ENCODE results near the gene HNRNPC. TPM values are rescaled to one million over a fixed set of nuclear protein-coding genes. Genes with fewer than 3 reads are reported as not detected.

The HNRNPC gene
- total and polyA plus RNA-seq, 2 of the 8 experiments (the other 6 are each of a cell fraction or from before 2014, with no cell fraction given) = 781 to 1,207 TPM

DNA sequence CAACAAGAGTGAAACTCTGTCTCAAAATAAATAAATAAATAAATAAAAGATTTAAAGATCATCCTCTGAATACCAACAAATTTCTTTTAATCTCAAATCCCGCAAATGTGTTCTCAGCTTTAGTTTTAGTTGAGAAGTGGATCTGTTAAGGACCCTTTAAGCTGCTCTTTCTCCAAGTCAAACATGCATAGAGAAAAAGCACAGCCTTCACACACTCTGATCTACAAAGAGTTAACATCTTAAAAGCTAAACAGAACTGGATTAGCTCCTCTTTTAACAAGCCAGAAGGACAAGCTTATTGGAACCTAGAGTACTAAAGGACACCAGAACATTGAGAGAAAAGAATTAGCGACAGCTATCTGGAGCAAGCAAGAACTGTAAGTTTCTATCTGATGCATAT is 10.5 kb upstream of the HNRNPC start, which contains the start of gene RPGRIP1:
RPGRIP1 (plus strand) TSS at position 301 of the 400 bp plus-strand sequence. CDS start 7,894 bp downstream, outside the sequence.
- H2BK12ac ChIP-seq (ENCODE audit: low read depth, low read length) = no peak within 1 kb of the TSS
- H2AK5ac ChIP-seq (ENCODE audit: low read depth, low read length) = no peak within 1 kb of the TSS
- no peak within 1 kb of the TSS for H4K5ac ChIP-seq (ENCODE audit: insufficient read length, low read depth, low read length)
- no peak within 1 kb of the TSS for H3K23ac ChIP-seq (ENCODE audit: insufficient read length)
- no peak within 1 kb of the TSS for H3K27ac ChIP-seq (ENCODE audit: low read depth, low read length)
- H2BK15ac ChIP-seq (ENCODE audit: low read length) = no peak within 1 kb of the TSS
- DNase-seq (ENCODE audit: low read depth in 1 of 2, low spot score in 2 of 2) = no peak
- no peaks in the 10 kb centered on the region for H3K23me2 ChIP-seq (ENCODE audit: low read depth, low read length)
- ChIA-PET POLR2A (ENCODE audit: partially characterized antibody) (interaction anchor here (0.9 to 3.0 kb wide), 4 partner anchors 11 to 18 kb away, joined by 3 to 19 read pairs (median 4); no protein-coding TSS in a partner anchor), CTCF (ENCODE audit: partially characterized antibody) (interaction anchor here (0.9 kb wide), 1 partner anchor 9 kb away, joined by 4 read pairs; no protein-coding TSS in a partner anchor)
- H4K91ac ChIP-seq (replicated peaks; ENCODE audit: insufficient read length, low read length) = no peak within 1 kb of the TSS
- no peaks in the 10 kb centered on the region for H3K4me1 ChIP-seq (replicated peaks in 1 of 4; ENCODE audit: control insufficient read depth in 3 of 4, insufficient read depth in 4 of 4, low read length in 3 of 4)
- no peaks in the 10 kb centered on the region for H3K79me2 ChIP-seq (ENCODE audit: control insufficient read depth in 1 of 2, insufficient read depth in 2 of 2, low read length in 2 of 2)
- no peak within 1 kb of the TSS for H2AFZ ChIP-seq (ENCODE audit: low read length)
- no peak within 1 kb of the TSS for H4K8ac ChIP-seq (ENCODE audit: extremely low read depth, insufficient read depth, low read length)
- H3K9ac ChIP-seq (replicated peaks in 1 of 4; ENCODE audit: extremely low read depth in 1 of 4, low read depth in 3 of 4, low read length in 3 of 4) = no peak within 1 kb of the TSS
- H3K79me1 ChIP-seq (ENCODE audit: low read depth, low read length) = no peaks in the 10 kb centered on the region
- no peak within 1 kb of the TSS for H2BK5ac ChIP-seq (ENCODE audit: low read depth, low read length)
- H3K36me3 ChIP-seq (ENCODE audit: control insufficient read depth in 2 of 4, insufficient read depth in 4 of 4, low read length in 3 of 4) = no peaks in the 10 kb centered on the region
- H3K27me3 ChIP-seq (replicated peaks in 1 of 4; ENCODE audit: control insufficient read depth in 3 of 4, extremely low read depth in 1 of 4, insufficient read depth in 3 of 4, low read length in 3 of 4) = no peaks in the 10 kb centered on the region
- H3K56ac ChIP-seq (replicated peaks; ENCODE audit: insufficient read length, low read depth, low read length) = no peak within 1 kb of the TSS
- no peak within 1 kb of the TSS for H2BK120ac ChIP-seq (replicated peaks; ENCODE audit: low read depth, low read length)
- H2BK20ac ChIP-seq (ENCODE audit: low read length) = no peak within 1 kb of the TSS
- 94% methylated on average over 2 of the region's 2 CpGs; no CpG with 5 or more reads in 1 of the 2 experiments for WGBS, 2 experiments (ENCODE audit: extremely low coverage in 1 of 2, insufficient coverage in 1 of 2, insufficient read length in 1 of 2, insufficient replicate concordance in 2 of 2, low coverage in 1 of 2, low lambda C conversion rate in 2 of 2, missing lambda C conversion rate in 1 of 2)
- H3K4ac ChIP-seq (replicated peaks; ENCODE audit: insufficient read length, low read depth, low read length) = no peak within 1 kb of the TSS
- no peak within 1 kb of the TSS for H3K4me2 ChIP-seq (ENCODE audit: insufficient read depth in 1 of 2, low read depth in 2 of 2, low read length in 2 of 2)
- H3K9me3 ChIP-seq (ENCODE audit: insufficient read depth in 2 of 2, low read depth in 1 of 2, low read length in 1 of 2) = no peaks in the 10 kb centered on the region
- no peak within 1 kb of the TSS for H3K14ac ChIP-seq (ENCODE audit: insufficient read length)
- no peak within 1 kb of the TSS for H3K4me3 ChIP-seq (ENCODE audit: extremely low read depth in 1 of 4, insufficient read depth in 2 of 4, low read depth in 3 of 4, low read length in 4 of 4)
- H3K18ac ChIP-seq (ENCODE audit: extremely low read depth, low read length) = no peak within 1 kb of the TSS
- no peaks in the 10 kb centered on the region for H4K20me1 ChIP-seq (replicated peaks in 1 of 2; ENCODE audit: control insufficient read depth in 1 of 2, insufficient read depth in 2 of 2, low read length in 2 of 2)
- no peak for FAIRE-seq
- TF ChIP-seq PHF8 (conservative IDR thresholded peaks at IDR 0.05; ENCODE audit: low read depth, low read length) = no peak
- TF ChIP-seq ASH2L (IDR thresholded peaks at IDR 0.05; ENCODE audit: low read length) = no peak
- no peak for TF ChIP-seq GABPA (IDR thresholded peaks at IDR 0.05; ENCODE audit: borderline replicate concordance, insufficient read depth, low read length)
- no peak for TF ChIP-seq SRF (IDR thresholded peaks at IDR 0.05; ENCODE audit: low read depth, low read length)
- no peak for TF ChIP-seq TCF12 (IDR thresholded peaks at IDR 0.05; ENCODE audit: low read depth, low read length)
- no peak for TF ChIP-seq BRCA1 (IDR thresholded peaks at IDR 0.05; ENCODE audit: low read depth, low read length)
- TF ChIP-seq GTF2F1 (IDR thresholded peaks at IDR 0.05; ENCODE audit: borderline replicate concordance, low read depth, low read length) = no peak
- TF ChIP-seq SAP30 (IDR thresholded peaks at IDR 0.05; ENCODE audit: insufficient read depth, insufficient replicate concordance, low read length) = no peak
- TF ChIP-seq JUN (IDR thresholded peaks at IDR 0.05; ENCODE audit: low read depth, low read length) = no peak
- no peak for TF ChIP-seq TBP (IDR thresholded peaks at IDR 0.05; ENCODE audit: low read depth, low read length)
- TF ChIP-seq BACH1 (IDR thresholded peaks at IDR 0.05; ENCODE audit: low read length) = no peak
- no peak for TF ChIP-seq CHD1 (IDR thresholded peaks at IDR 0.05; ENCODE audit: low read depth, low read length)
- TF ChIP-seq POU5F1 (IDR thresholded peaks at IDR 0.05; ENCODE audit: low read depth, low read length) = no peak
- no peak for TF ChIP-seq TEAD4 (IDR thresholded peaks at IDR 0.05; ENCODE audit: low read depth, low read length)
- no peak for TF ChIP-seq SIX5 (IDR thresholded peaks at IDR 0.05; ENCODE audit: low read depth, low read length)
- TF ChIP-seq CEBPB (IDR thresholded peaks at IDR 0.05; ENCODE audit: low read depth, low read length) = no peak

Measured in H1 (cell line).